Parathyroid adenoma (tissue), 2 donors: ENCODE data around the gene ACIN1.

ENCODE experiments used
- H2AFZ ChIP-seq: fragments of 300-600 bp; sonication (generic); one replicate; pipeline ENCODE4 v1.7.0; 2017; ENCODE audit warnings: antibody characterized with exemption, mild to moderate bottlenecking
- H3K27ac ChIP-seq: fragments of 300-600 bp; sonication (generic); one replicate; pipeline ENCODE4 v1.7.0; 2017
- H3K27me3 ChIP-seq: fragments of 300-600 bp; sonication (generic); one replicate; pipeline ENCODE4 v1.7.0; 2017; ENCODE audit warnings: low read length; ENCODE audit not compliant: control insufficient read depth, insufficient read depth
- H3K36me3 ChIP-seq: fragments of 300-600 bp; sonication (generic); one replicate; pipeline ENCODE4 v1.7.0; 2017; ENCODE audit warnings: low read length; ENCODE audit not compliant: control insufficient read depth, insufficient read depth
- H3K4me1 ChIP-seq: fragments of 300-600 bp; sonication (generic); one replicate; pipeline ENCODE4 v1.7.0; 2017; ENCODE audit warnings: control low read depth
- H3K4me2 ChIP-seq: fragments of 300-600 bp; sonication (generic); one replicate; pipeline ENCODE4 v1.7.0; 2017; ENCODE audit warnings: low read length
- H3K4me3 ChIP-seq: fragments of 300-600 bp; sonication (generic); one replicate; pipeline ENCODE4 v1.7.0; 2017; ENCODE audit warnings: low read depth, low read length
- H3K79me2 ChIP-seq: fragments of 300-600 bp; sonication (generic); one replicate; pipeline ENCODE4 v1.7.0; 2017; ENCODE audit warnings: control low read depth
- H3K9ac ChIP-seq: fragments of 300-600 bp; sonication (generic); one replicate; pipeline ENCODE4 v1.7.0; 2017; ENCODE audit warnings: mild to moderate bottlenecking
- H3K9me3 ChIP-seq: fragments of 300-600 bp; sonication (generic); one replicate; pipeline ENCODE4 v1.7.0; 2017; ENCODE audit warnings: low read length; ENCODE audit not compliant: control insufficient read depth
- TF ChIP-seq, protein P1 (sequence below): fragments of 300-600 bp; sonication (generic); IDR thresholded peaks from one replicate; pipeline ENCODE4 v1.7.0; 2017; ENCODE audit warnings: antibody characterized with exemption, mild to moderate bottlenecking
- donor health status: primary hyperparathyroidism.

Gene ACIN1

DNA sequence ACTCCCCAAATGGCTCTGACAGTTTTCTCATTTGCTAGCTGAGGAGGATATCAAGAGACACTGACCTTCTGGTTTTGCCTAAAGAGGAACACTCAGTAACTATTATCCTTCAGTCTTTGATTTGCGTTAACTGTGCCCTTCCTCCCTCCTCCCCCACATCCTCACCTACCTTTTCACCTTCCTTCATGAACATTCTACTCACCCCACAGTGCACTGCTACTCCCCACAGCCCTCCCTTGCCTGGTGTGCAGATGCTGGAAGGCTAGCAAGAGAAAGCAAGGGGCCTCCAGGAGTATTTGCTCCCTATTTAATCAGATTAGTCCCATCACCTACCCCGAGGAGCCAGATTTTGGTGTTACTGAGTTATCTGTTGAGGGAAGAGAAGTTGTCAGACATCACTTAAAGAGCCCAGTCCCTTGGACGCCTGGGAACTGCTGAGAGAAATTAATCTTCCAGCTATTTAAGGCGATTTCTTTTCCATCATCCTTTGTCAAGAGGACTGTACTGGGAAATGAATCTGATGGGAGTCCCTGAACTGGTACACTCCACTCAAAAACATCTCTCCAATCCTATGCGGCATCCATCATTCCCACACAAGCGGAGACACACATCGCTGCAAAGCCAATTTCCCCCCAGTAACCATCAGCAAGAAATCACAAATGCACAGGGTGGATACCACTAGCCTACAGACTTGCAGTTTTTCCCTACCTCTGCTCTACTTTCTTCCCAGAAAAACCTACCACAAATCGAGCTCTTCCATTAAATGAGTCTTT, 71.7 kb downstream of the ACIN1 start:
- peaks cover 4% of the 10 kb centered on the region for H3K4me1 ChIP-seq
- no peaks in the 10 kb centered on the region for H3K9me3 ChIP-seq
- H3K4me3 ChIP-seq, result no peak overlapping the region
- no peak overlapping the region for H3K4me2 ChIP-seq
- TF ChIP-seq, protein P1, sequence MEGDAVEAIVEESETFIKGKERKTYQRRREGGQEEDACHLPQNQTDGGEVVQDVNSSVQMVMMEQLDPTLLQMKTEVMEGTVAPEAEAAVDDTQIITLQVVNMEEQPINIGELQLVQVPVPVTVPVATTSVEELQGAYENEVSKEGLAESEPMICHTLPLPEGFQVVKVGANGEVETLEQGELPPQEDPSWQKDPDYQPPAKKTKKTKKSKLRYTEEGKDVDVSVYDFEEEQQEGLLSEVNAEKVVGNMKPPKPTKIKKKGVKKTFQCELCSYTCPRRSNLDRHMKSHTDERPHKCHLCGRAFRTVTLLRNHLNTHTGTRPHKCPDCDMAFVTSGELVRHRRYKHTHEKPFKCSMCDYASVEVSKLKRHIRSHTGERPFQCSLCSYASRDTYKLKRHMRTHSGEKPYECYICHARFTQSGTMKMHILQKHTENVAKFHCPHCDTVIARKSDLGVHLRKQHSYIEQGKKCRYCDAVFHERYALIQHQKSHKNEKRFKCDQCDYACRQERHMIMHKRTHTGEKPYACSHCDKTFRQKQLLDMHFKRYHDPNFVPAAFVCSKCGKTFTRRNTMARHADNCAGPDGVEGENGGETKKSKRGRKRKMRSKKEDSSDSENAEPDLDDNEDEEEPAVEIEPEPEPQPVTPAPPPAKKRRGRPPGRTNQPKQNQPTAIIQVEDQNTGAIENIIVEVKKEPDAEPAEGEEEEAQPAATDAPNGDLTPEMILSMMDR, result no peak
- no peaks in the 10 kb centered on the region for H3K36me3 ChIP-seq
- no peaks in the 10 kb centered on the region for H3K27me3 ChIP-seq
- no peaks in the 10 kb centered on the region for H3K79me2 ChIP-seq
- H3K9ac ChIP-seq, result no peak overlapping the region
- no peak overlapping the region for H3K27ac ChIP-seq
- H2AFZ ChIP-seq, result no peak overlapping the region

DNA sequence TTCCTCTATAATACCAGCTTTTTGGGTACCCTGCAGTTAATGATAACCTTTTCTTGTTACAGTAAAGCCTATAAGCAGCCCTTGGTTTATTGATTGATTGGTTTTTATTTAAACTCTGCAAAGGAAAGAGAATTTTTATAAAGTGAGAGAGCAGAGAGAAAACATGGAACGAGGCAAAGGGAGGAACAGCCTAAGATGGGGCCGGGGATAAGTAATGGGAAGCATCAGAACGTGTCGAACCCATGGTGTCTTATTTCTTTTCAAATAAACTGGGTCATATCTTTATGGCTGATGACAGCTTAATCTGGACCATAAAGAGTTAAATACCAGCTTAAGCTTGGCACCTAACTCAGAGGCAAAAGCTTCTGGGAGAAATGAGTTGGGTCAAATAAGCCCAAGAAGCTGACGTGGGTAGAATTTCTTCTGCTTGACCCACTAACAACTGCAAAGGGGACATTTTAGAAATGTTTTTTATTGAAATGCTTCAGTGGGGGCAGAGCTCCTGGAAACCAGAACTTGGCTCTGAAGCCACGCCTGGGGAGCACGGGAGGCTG, 73.0 kb downstream of the ACIN1 start:
- Histone ChIP-seq H3K4me3 (no peak overlapping the region), H3K9ac (no peak overlapping the region), H3K4me1 (peaks cover 4% of the 10 kb centered on the region), H3K9me3 (no peaks in the 10 kb centered on the region), H3K27me3 (no peaks in the 10 kb centered on the region), H2AFZ (peak overlapping the region; percentile 43), H3K27ac (no peak overlapping the region), H3K79me2 (no peaks in the 10 kb centered on the region), H3K4me2 (no peak overlapping the region), H3K36me3 (no peaks in the 10 kb centered on the region)
- TF ChIP-seq, protein P1, result no peak

DNA sequence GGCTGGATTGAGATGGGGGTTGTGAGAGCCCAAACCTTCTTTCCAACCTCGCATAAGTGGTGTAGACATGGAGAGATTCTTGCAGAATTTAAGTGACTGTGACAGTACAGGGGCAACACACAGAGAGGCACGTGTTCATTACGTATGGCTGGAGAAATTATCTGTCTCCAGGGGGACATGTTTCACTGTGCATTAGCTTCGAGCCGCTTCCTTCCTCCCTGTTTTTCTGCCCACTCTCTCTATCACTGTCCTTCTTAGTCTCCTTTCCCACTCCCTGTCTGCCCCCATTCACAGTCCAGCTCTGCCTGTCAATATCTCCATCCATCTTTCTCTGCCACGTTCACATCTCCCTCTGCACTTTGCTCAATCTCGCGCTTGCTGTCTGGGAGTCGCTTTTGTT, 73.5 kb downstream of the ACIN1 start:
- TF ChIP-seq, protein P1, result no peak
- no peaks in the 10 kb centered on the region for H3K27me3 ChIP-seq
- H3K36me3 ChIP-seq, result no peaks in the 10 kb centered on the region
- no peak overlapping the region for H3K27ac ChIP-seq
- H3K9ac ChIP-seq, result no peak overlapping the region
- peak overlapping the region; percentile 43 for H2AFZ ChIP-seq
- H3K4me3 ChIP-seq, result no peak overlapping the region
- H3K79me2 ChIP-seq, result no peaks in the 10 kb centered on the region
- no peak overlapping the region for H3K4me2 ChIP-seq
- H3K9me3 ChIP-seq, result no peaks in the 10 kb centered on the region
- H3K4me1 ChIP-seq, result peaks cover 4% of the 10 kb centered on the region

DNA sequence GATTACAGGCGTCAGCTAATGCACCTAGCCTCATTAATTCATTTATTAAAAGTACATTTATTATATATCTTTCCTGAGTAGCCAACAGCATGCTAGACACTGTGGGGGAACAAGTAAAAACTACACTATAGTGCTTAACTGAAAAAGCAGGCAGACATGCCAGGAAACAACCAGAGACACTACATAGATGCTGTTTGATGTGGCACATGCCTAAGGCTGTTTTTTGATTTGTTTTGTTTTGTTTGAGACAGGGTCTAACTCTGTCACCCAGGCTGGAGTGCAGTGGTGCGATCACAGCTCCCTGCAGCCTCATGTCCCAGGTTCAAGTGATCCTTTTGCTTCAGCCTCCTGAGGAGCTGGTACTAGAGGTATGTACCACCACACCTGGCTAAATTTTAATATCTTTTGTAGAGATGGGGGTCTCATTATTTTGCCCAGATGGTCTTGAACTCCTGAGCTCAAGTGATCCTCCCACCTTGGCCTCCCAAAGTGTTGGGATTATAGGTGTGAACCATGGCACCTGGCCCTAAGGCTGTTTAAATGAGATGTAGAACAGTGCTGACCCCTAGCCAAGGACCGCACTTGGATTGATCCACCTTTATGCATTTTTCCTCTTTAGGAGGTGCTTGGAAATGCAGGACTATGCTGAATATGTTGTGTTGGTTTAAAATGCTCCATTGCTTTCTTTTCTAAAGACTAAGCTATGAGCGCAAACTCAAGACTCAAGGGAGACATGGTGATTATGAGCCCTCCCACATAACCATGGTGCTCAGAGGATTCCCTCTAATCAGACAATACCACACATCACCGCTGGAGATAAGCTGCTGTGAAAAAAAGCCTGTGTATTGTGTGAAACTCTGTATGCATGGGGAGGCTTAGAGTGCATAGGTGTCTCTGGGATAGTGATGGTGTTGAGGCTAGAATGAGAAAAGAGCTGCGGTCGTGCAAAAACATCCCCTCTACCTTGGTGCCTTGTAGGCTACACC, 74.5 kb downstream of the ACIN1 start:
- H3K9ac ChIP-seq, result no peak overlapping the region
- no peak overlapping the region for H2AFZ ChIP-seq
- no peaks in the 10 kb centered on the region for H3K36me3 ChIP-seq
- H3K4me2 ChIP-seq, result no peak overlapping the region
- H3K4me3 ChIP-seq, result no peak overlapping the region
- TF ChIP-seq, protein P1, result no peak
- H3K27ac ChIP-seq, result no peak overlapping the region
- peaks cover 4% of the 10 kb centered on the region for H3K4me1 ChIP-seq
- H3K27me3 ChIP-seq, result no peaks in the 10 kb centered on the region
- no peaks in the 10 kb centered on the region for H3K9me3 ChIP-seq
- H3K79me2 ChIP-seq, result no peaks in the 10 kb centered on the region
